Kidney (tissue), 14 donors: ENCODE data around the gene TAF3. TPM values are rescaled to one million over a fixed set of nuclear protein-coding genes. Genes with fewer than 3 reads are reported as not detected.

ENCODE experiments used
- DNase-seq, 5 donors: peaks; one replicate each; pipeline ENCODE4 v3.0.0-alpha.2; 2013 to 2020
- FAIRE-seq: peaks from 2 replicates; lab custom pipeline; 2012; peaks lifted over from hg19 to GRCh38; lab: Jason Lieb, UNC
- H3K27ac ChIP-seq, 2 donors: one replicate each; pipeline ENCODE4 v1.7.0; 2013; ENCODE audit warnings: low read depth in 2 of 2, low read length in 2 of 2, inconsistent platforms in 1 of 2
- H3K27me3 ChIP-seq: one replicate; pipeline ENCODE4 v1.7.1; 2013; ENCODE audit warnings: low read length, inconsistent platforms; ENCODE audit not compliant: control insufficient read depth, insufficient read depth
- H3K36me3 ChIP-seq, 3 donors: one replicate each; pipeline versions ENCODE4 v1.7.0 to v1.7.1; 2013; ENCODE audit warnings: low read length in 3 of 3, control low read depth in 1 of 3, inconsistent platforms in 1 of 3; ENCODE audit not compliant: insufficient read depth in 3 of 3, control insufficient read depth in 2 of 3
- H3K4me1 ChIP-seq, 3 donors: one replicate each; pipeline versions ENCODE4 v1.7.0 to v1.7.1; 2013; ENCODE audit warnings: low read length in 3 of 3, inconsistent platforms in 1 of 3, low read depth in 1 of 3; ENCODE audit not compliant: control insufficient read depth in 2 of 3, insufficient read depth in 2 of 3
- H3K4me3 ChIP-seq, 3 donors: one replicate each; pipeline versions ENCODE4 v1.7.0 to v1.8.1; 2013; ENCODE audit warnings: low read length in 3 of 3, control low read depth in 1 of 3, inconsistent platforms in 1 of 3
- H3K9ac ChIP-seq, 3 donors: one replicate each; pipeline versions ENCODE4 v1.7.0 to v1.7.1; 2013; ENCODE audit warnings: low read length in 3 of 3, control low read depth in 1 of 3, inconsistent platforms in 1 of 3
- H3K9me3 ChIP-seq, 3 donors: one replicate each; pipeline versions ENCODE4 v1.7.0 to v1.7.1; 2013; ENCODE audit warnings: low read length in 3 of 3, control low read depth in 1 of 3, inconsistent platforms in 1 of 3; ENCODE audit not compliant: control insufficient read depth in 2 of 3, insufficient read depth in 1 of 3
- CTCF ChIP-seq: IDR thresholded peaks from 3 replicates; pipeline ENCODE4 v1.5.1; 2012; ENCODE audit warnings: mild to moderate bottlenecking, moderate library complexity, borderline replicate concordance; ENCODE audit not compliant: insufficient read depth; ENCODE audit errors: extremely low read depth
- intact Hi-C: fragments of 100-400 bp; cut with DNase I; formaldehyde crosslinking; loops from one replicate; pipeline ENCODE4 v1.11.1; 2022
- polyA plus RNA-seq: library from polyadenylated mRNA; stranded (reverse); fragments of 350-450 nt; fragmentation: Illumina TruSeq; extraction: RNeasy Lipid Tissue Mini Kit (QIAGEN cat#74804); gene quantifications from one replicate; pipeline ENCODE4 v1.2.3, GENCODE V29; 2014; ENCODE audit warnings: low read depth, low replicate concordance; ENCODE audit not compliant: insufficient read depth
- total RNA-seq: library from RNA; stranded (reverse); fragmentation: NEBNext Ultra II Directional; extraction: Animal tissue kit (Norgen Biotek cat#: 25700); gene quantifications from one replicate; pipeline ENCODE4 v1.2.1, GENCODE V29; 2021
- donor health status: control.
- donor health status: control.
- donor health status: control.
- donor health status: control.
- donor health status: control.
- donor health status: DM: yes; HTN: yes; CAD: no.
- donor health status: Normal renal cell carcinoma (clear cell type).

Gene TAF3
- total and polyA plus RNA-seq, 2 donors from 2014 or later: 4.0 to 8.7 TPM

- no peak for FAIRE-seq
- no peaks in the 10 kb centered on the region for H3K27me3 ChIP-seq
- DNase-seq: no peak
- H3K27ac ChIP-seq: no peak overlapping the region
- H3K4me1 ChIP-seq: peaks cover 0 to 5% (median 0%) of the 10 kb centered on the region in 3 donors
- intact Hi-C loops: no loop called here
- no peak for TF ChIP-seq CTCF
- H3K4me3 ChIP-seq: no peak overlapping the region
- no peaks in the 10 kb centered on the region for H3K9me3 ChIP-seq
- no peaks in the 10 kb centered on the region for H3K36me3 ChIP-seq
- H3K9ac ChIP-seq: no peak overlapping the region
Observed at GRCh38 chr10:7906128-7906527, 87.8 kb downstream of the TAF3 start.

- H3K9me3 ChIP-seq: no peaks in the 10 kb centered on the region
- H3K4me1 ChIP-seq: peaks cover 0 to 5% (median 0%) of the 10 kb centered on the region in 3 donors
- TF ChIP-seq CTCF: no peak
- intact Hi-C loops: no loop called here
- no peak overlapping the region for H3K4me3 ChIP-seq
- FAIRE-seq (no peak), DNase-seq (no peak)
- H3K36me3 ChIP-seq: no peaks in the 10 kb centered on the region
- H3K27ac ChIP-seq: no peak overlapping the region
- H3K27me3 ChIP-seq: no peaks in the 10 kb centered on the region
- H3K9ac ChIP-seq: no peak overlapping the region
Observed at GRCh38 chr10:7908541-7909210, 90.4 kb downstream of the TAF3 start.

- DNase-seq (no peak), FAIRE-seq (no peak)
- H3K27me3 ChIP-seq: no peaks in the 10 kb centered on the region
- no peak overlapping the region for H3K27ac ChIP-seq
- H3K36me3 ChIP-seq: no peaks in the 10 kb centered on the region
- no peak for TF ChIP-seq CTCF
- no peak overlapping the region for H3K4me3 ChIP-seq
- no peaks in the 10 kb centered on the region for H3K4me1 ChIP-seq
- H3K9me3 ChIP-seq: no peaks in the 10 kb centered on the region
- no peak overlapping the region for H3K9ac ChIP-seq
- intact Hi-C loops: no loop called here
Observed at GRCh38 chr10:7913126-7913872, 95.0 kb downstream of the TAF3 start.
